Colonic mucosa (tissue), 4 donors: ENCODE results near the gene GTF2B. TPM values are rescaled to one million over a fixed set of nuclear protein-coding genes. Genes with fewer than 3 reads are reported as not detected.
A peak's percentile ranks its signal among the peaks of the same experiment; 100 is the strongest.
"Not testable (repeated sequence)": the region's sequence is repeated elsewhere in the genome, so short reads cannot be mapped to it uniquely, and the experiment has no call there.

Experiments used
- DNase-seq: peaks from one replicate; pipeline ENCODE4 v3.0.0-alpha.2; 2020
- H3K27ac ChIP-seq: fragments of 200-600 bp; one replicate; pipeline ENCODE4 v1.8.0; 2021
- H3K27me3 ChIP-seq: fragments of 200-600 bp; one replicate; pipeline ENCODE4 v1.8.0; 2021
- H3K36me3 ChIP-seq: fragments of 200-600 bp; one replicate; pipeline ENCODE4 v1.8.0; 2021
- H3K4me1 ChIP-seq: fragments of 200-600 bp; one replicate; pipeline ENCODE4 v1.8.0; 2021; ENCODE audit warnings: mild to moderate bottlenecking
- H3K4me3 ChIP-seq: fragments of 200-600 bp; one replicate; pipeline ENCODE4 v1.8.0; 2021
- H3K9ac ChIP-seq, 2 donors: one replicate each; pipeline ENCODE4 v1.7.0; 2013; ENCODE audit warnings: control low read depth in 2 of 2, low read depth in 2 of 2, low read length in 2 of 2
- H3K9me3 ChIP-seq: fragments of 200-600 bp; one replicate; pipeline ENCODE4 v1.8.0; 2021
- CTCF ChIP-seq: fragments of 200-600 bp; IDR thresholded peaks from one replicate; pipeline ENCODE4 v1.8.0; 2022; ENCODE audit warnings: antibody characterized with exemption, mild to moderate bottlenecking
- intact Hi-C: fragments of 100-400 bp; cut with DNase I; formaldehyde crosslinking; loops from one replicate; pipeline ENCODE4 v1.14.1; 2022
- total RNA-seq, 2 donors: library from RNA; stranded (reverse); fragmentation: NEBNext Ultra II Directional in 1 of 2; extraction: Animal tissue kit (Norgen Biotek cat#: 25700) in 1 of 2; gene quantifications; one replicate each; pipeline ENCODE4 v1.2.1, GENCODE V29; 2021
- donor health status: healthy.
- donor health status: DM: no; HTN: no; CAD: no.
- donor health status: DM: no; HTN: no; CAD: no.

The GTF2B gene
- 10 to 100 TPM; 26.9 to 31.6 TPM for total RNA-seq

GRCh38 chr1:88891318-88891950 lies at the start of gene GTF2B:
GTF2B (minus strand) TSS chr1:88891567; CDS start chr1:88891499, 68 bp downstream.
- peak; percentile 97 for DNase-seq
- Histone ChIP-seq H3K4me1 (peaks cover 7% of the 10 kb centered on the region), H3K27me3 (no peaks in the 10 kb centered on the region), H3K4me3 (peak within 1 kb of the TSS; percentile 97), H3K9me3 (no peaks in the 10 kb centered on the region), H3K9ac (peak within 1 kb of the TSS; percentile 87 to 92), H3K27ac (peak within 1 kb of the TSS; percentile 91), H3K36me3 (peaks cover 9% of the 10 kb centered on the region)
- intact Hi-C loops, result no loop called here
- no peak for TF ChIP-seq CTCF

- DNase-seq, H3K36me3 ChIP-seq, H3K9me3 ChIP-seq, H3K27me3 ChIP-seq, H3K9ac ChIP-seq, H3K4me1 ChIP-seq, H3K4me3 ChIP-seq, H3K27ac ChIP-seq: not testable (repeated sequence)
- intact Hi-C loops, result loop anchor here (5.0 kb wide), 1 partner anchor 519 kb away; no protein-coding TSS in a partner anchor
Observed at GRCh38 chr1:88938528-88938927, 47.2 kb upstream of the GTF2B start.

GRCh38 chr1:88936760-88937342 lies 45.5 kb upstream of the GTF2B start:
- no peak overlapping the region for H3K9ac ChIP-seq
- intact Hi-C loops, result loop anchor here (5.0 kb wide), 1 partner anchor 520 kb away; no protein-coding TSS in a partner anchor
- H3K36me3 ChIP-seq, result peaks cover 4% of the 10 kb centered on the region
- no peak for DNase-seq
- H3K27ac ChIP-seq, result no peak overlapping the region
- H3K27me3 ChIP-seq, result no peaks in the 10 kb centered on the region
- no peaks in the 10 kb centered on the region for H3K4me1 ChIP-seq
- no peak overlapping the region for H3K4me3 ChIP-seq
- no peak for TF ChIP-seq CTCF
- H3K9me3 ChIP-seq, result no peaks in the 10 kb centered on the region

GRCh38 chr1:88936223-88936523 lies 44.8 kb upstream of the GTF2B start:
- DNase-seq, result no peak
- Histone ChIP-seq H3K27me3 (no peaks in the 10 kb centered on the region), H3K9me3 (no peaks in the 10 kb centered on the region), H3K27ac (no peak overlapping the region), H3K4me3 (no peak overlapping the region), H3K9ac (no peak overlapping the region), H3K36me3 (peaks cover 4% of the 10 kb centered on the region), H3K4me1 (no peaks in the 10 kb centered on the region)
- TF ChIP-seq CTCF, result no peak
- intact Hi-C loops, result loop anchor here (5.0 kb wide), 1 partner anchor 521 kb away; no protein-coding TSS in a partner anchor

- intact Hi-C loops, result loop anchor here (5.0 kb wide), 1 partner anchor 522 kb away; no protein-coding TSS in a partner anchor
- Histone ChIP-seq H3K9ac (no peak overlapping the region), H3K36me3 (peaks cover 4% of the 10 kb centered on the region), H3K27me3 (no peaks in the 10 kb centered on the region), H3K9me3 (no peaks in the 10 kb centered on the region), H3K4me3 (no peak overlapping the region), H3K27ac (no peak overlapping the region), H3K4me1 (no peaks in the 10 kb centered on the region)
- DNase-seq, result no peak
- peak; percentile 56 for TF ChIP-seq CTCF
Observed at GRCh38 chr1:88935522-88936222, 44.3 kb upstream of the GTF2B start.

- H3K27me3 ChIP-seq, H3K27ac ChIP-seq, H3K4me1 ChIP-seq, intact Hi-C loops, H3K9me3 ChIP-seq, H3K9ac ChIP-seq, H3K36me3 ChIP-seq, DNase-seq, H3K4me3 ChIP-seq: not testable (repeated sequence)
Observed at GRCh38 chr1:88930176-88930575, 38.8 kb upstream of the GTF2B start.
